A673 (cell line): ENCODE results near the gene SMIM5. TPM values are rescaled to one million over a fixed set of nuclear protein-coding genes. Genes with fewer than 3 reads are reported as not detected.

ENCODE experiments used
- BruUV-seq: library from RNA; stranded (reverse); fragments of 400-500 nt; replicated peaks from 2 replicates; lab custom pipeline; 2021; lab: Mats Ljungman, UMichigan
- CTCF ChIA-PET: fragments of 300-600 bp; sonication (Branson Sonifier 250); formaldehyde crosslinking; loops from one replicate; lab custom pipeline; 2022; ENCODE audit warnings: antibody characterized with exemption; lab: Charles Lee
- POLR2A ChIA-PET: fragments of 300-600 bp; sonication (Branson Sonifier 250); formaldehyde crosslinking; loops from one replicate; lab custom pipeline; 2022; ENCODE audit warnings: antibody characterized with exemption; ENCODE audit not compliant: low non-redundant PET; lab: Charles Lee
- DNase-seq: peaks from one replicate; pipeline ENCODE4 v3.0.0-alpha.2; 2015; ENCODE audit warnings: low spot score
- H3K27ac ChIP-seq: fragments of 200-600 bp; sonication (generic); 2 replicates; pipeline ENCODE4 v1.5.1; 2016; ENCODE audit warnings: mixed run types, low read depth, mild to moderate bottlenecking, mixed read lengths, antibody characterized with exemption, low read length; ENCODE audit not compliant: poor library complexity, severe bottlenecking
- H3K27me3 ChIP-seq: fragments of 200-600 bp; sonication (generic); replicated peaks from 2 replicates; pipeline ENCODE4 v1.6.1; 2017; ENCODE audit warnings: mixed run types, low read depth, mild to moderate bottlenecking, mixed read lengths, antibody characterized with exemption, low read length; ENCODE audit not compliant: insufficient read depth, poor library complexity
- H3K36me3 ChIP-seq: fragments of 200-600 bp; sonication (generic); 2 replicates; pipeline ENCODE4 v1.6.1; 2016; ENCODE audit warnings: mixed run types, mild to moderate bottlenecking, mixed read lengths, antibody characterized with exemption, low read length; ENCODE audit not compliant: insufficient read depth, poor library complexity, severe bottlenecking
- H3K4me1 ChIP-seq: fragments of 200-600 bp; sonication (generic); 2 replicates; pipeline ENCODE4 v1.6.1; 2017; ENCODE audit warnings: mixed run types, mild to moderate bottlenecking, mixed read lengths, antibody characterized with exemption, low read length; ENCODE audit not compliant: insufficient read depth, poor library complexity, severe bottlenecking
- H3K4me3 ChIP-seq: fragments of 200-600 bp; sonication (generic); 2 replicates; pipeline ENCODE4 v1.5.1; 2016; ENCODE audit warnings: low read depth, mixed run types, mild to moderate bottlenecking, mixed read lengths, low read length; ENCODE audit not compliant: poor library complexity, severe bottlenecking
- H3K9me3 ChIP-seq: fragments of 200-600 bp; sonication (generic); 2 replicates; pipeline ENCODE4 v1.6.1; 2016; ENCODE audit warnings: mixed run types, low read depth, mild to moderate bottlenecking, mixed read lengths, antibody characterized with exemption, low read length; ENCODE audit not compliant: poor library complexity, severe bottlenecking
- EZH2 ChIP-seq: fragments of 200-600 bp; sonication (generic); IDR thresholded peaks from 2 replicates; pipeline ENCODE4 v1.6.1; 2017; ENCODE audit warnings: borderline replicate concordance, low read depth, mild to moderate bottlenecking, mixed read lengths, antibody characterized with exemption, low read length; ENCODE audit not compliant: poor library complexity, severe bottlenecking
- intact Hi-C: fragments of 100-400 bp; cut with micrococcal nuclease; formaldehyde crosslinking; loops from one replicate; pipeline ENCODE4 v1.10.0; 2022; ENCODE audit not compliant: unreplicated experiment
- total RNA-seq: library from RNA; stranded (reverse); gene quantifications from 2 replicates; pipeline ENCODE4 v1.2.3, GENCODE V29; 2021
- TF ChIP-seq, protein P1 (sequence below): fragments of 300-800, 200-600 bp; sonication (generic); conservative IDR thresholded peaks from 2 replicates; pipeline ENCODE4 v1.5.1; 2017; ENCODE audit warnings: low read depth, mild to moderate bottlenecking, antibody characterized with exemption, low read length, moderate library complexity, mixed read lengths

The SMIM5 gene
- total RNA-seq, 1 experiment from 2014 or later: not detected

DNA sequence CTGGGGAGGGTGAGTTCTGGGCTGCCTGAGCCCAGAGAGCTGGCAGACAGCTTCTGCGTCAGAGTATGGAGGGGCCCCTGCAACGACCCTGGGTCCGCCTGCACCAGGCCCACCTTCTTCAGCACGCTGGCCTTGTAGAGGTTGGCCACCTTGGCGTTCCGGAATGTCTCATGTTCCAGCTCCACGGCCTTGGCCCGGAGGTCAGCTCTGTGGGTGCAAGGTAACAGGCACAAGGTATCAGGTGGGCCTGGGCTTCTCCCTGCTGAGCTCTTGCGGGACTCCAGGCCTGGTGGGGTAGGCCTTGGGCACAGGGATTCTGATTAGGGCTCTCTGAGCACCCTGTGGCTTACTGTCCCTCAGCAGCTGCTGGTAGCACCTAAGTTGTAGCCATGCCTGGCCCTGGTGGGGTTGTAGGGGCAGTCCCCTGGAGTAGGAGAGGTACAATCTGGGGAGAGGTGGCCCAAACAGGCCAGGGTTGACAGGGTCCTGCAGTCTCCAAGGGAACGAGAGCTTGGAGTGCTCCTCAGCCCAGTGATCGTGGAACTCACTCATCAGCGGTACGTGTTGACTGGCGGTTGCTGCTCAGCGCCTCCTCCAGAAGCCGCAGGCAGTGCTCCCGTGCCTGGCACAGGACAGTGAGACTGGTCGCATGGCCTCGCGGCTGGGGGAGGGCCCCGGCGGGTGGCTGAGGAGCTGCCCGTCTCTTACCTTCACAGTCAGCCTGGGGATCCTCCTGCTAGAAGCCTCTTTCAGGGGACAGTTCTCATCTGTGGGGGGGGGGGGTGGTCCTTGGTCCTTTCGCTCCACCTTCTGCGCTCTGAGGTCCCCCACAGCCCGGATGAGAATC, 2.9 kb upstream of the SMIM5 start:
- POLR2A ChIA-PET: no interaction called here
- BruUV-seq: no TSS peak

DNA sequence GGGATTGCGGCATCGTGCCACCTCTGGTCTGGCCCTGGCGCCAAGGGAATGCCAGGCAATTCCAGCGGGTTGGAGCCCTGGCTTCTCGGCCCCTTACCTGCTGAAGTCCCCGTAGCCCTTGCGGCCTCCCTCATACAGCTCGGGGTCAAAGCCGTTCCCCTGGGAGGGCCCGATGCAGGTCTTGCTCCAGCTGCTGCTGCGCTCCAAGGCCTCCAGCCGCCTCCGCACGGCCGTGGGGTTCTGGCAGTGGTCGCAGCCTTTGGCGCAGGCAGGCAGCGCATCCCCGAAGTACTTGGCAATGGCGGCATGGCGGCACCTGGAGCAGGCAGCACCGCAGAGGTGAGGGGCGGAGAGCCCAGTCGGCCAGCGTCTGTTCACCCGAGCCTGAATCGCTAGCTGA, 1.9 kb upstream of the SMIM5 start:
- CTCF ChIA-PET: interaction anchor here (0.6 kb wide), 1 partner anchor 14 kb away, joined by 4 read pairs; no protein-coding TSS in a partner anchor
- POLR2A ChIA-PET: no interaction called here

More for the DNA sequence above, 2.9 kb upstream of the SMIM5 start:
- intact Hi-C loops: no loop called here
- Histone ChIP-seq H3K9me3 (no peaks in the 10 kb centered on the region), H3K4me3 (no peak overlapping the region), H3K36me3 (no peaks in the 10 kb centered on the region), H3K4me1 (peaks cover 14% of the 10 kb centered on the region), H3K27me3 (no peaks in the 10 kb centered on the region), H3K27ac (no peak overlapping the region)
- CTCF ChIA-PET: interaction anchor here (0.6 kb wide), 1 partner anchor 79 kb away, joined by 3 read pairs; no protein-coding TSS in a partner anchor
- no peak for TF ChIP-seq EZH2
- TF ChIP-seq, protein P1, sequence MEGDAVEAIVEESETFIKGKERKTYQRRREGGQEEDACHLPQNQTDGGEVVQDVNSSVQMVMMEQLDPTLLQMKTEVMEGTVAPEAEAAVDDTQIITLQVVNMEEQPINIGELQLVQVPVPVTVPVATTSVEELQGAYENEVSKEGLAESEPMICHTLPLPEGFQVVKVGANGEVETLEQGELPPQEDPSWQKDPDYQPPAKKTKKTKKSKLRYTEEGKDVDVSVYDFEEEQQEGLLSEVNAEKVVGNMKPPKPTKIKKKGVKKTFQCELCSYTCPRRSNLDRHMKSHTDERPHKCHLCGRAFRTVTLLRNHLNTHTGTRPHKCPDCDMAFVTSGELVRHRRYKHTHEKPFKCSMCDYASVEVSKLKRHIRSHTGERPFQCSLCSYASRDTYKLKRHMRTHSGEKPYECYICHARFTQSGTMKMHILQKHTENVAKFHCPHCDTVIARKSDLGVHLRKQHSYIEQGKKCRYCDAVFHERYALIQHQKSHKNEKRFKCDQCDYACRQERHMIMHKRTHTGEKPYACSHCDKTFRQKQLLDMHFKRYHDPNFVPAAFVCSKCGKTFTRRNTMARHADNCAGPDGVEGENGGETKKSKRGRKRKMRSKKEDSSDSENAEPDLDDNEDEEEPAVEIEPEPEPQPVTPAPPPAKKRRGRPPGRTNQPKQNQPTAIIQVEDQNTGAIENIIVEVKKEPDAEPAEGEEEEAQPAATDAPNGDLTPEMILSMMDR: no peak
- no peak for DNase-seq

DNA sequence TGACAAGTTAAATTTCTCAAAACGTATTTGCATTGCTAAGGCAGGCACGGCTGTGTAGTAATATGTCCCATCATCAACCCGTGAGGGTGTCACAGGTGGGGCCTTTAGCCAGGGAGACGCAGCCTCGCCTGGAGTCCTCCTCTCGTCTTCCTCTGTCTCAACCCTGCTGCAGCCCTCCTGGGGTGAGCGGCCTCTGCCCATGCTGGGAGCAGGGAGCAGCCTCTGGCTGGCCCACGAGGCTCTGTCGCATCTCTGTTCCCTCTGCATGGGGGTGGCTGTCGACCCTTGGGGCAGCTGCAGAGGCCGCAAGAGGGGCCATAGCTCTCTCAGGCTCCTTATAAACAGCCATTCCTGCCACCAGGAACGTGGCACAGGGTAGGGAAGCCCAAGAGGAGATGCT, 806 bp upstream of the SMIM5 start:
- no TSS peak for BruUV-seq
- Histone ChIP-seq H3K36me3 (no peaks in the 10 kb centered on the region), H3K4me1 (peaks cover 14% of the 10 kb centered on the region), H3K9me3 (no peaks in the 10 kb centered on the region), H3K27me3 (no peaks in the 10 kb centered on the region), H3K27ac (no peak overlapping the region), H3K4me3 (no peak overlapping the region)
- TF ChIP-seq, protein P1: no peak
- intact Hi-C loops: no loop called here
- POLR2A ChIA-PET: no interaction called here
- no peak for DNase-seq
- CTCF ChIA-PET: interaction anchor here (0.5 to 2.9 kb wide), 13 partner anchors 8 to 342 kb away, joined by 3 to 95 read pairs (median 5); partner anchors contain the start of genes RECQL5 and SAP30BP

More for the DNA sequence above, 1.9 kb upstream of the SMIM5 start:
- no peak overlapping the region for H3K27ac ChIP-seq
- no peak overlapping the region for H3K4me3 ChIP-seq
- H3K36me3 ChIP-seq: no peaks in the 10 kb centered on the region
- intact Hi-C loops: no loop called here
- H3K4me1 ChIP-seq: peaks cover 14% of the 10 kb centered on the region
- no TSS peak for BruUV-seq
- no peak for TF ChIP-seq EZH2
- TF ChIP-seq, protein P1: no peak
- H3K9me3 ChIP-seq: no peaks in the 10 kb centered on the region
- no peaks in the 10 kb centered on the region for H3K27me3 ChIP-seq
- DNase-seq: no peak
